Natural killer cell treated with Interleukin-12 subunit alpha and Interleukin-12 subunit beta and Interleukin-15 and Interleukin-18, amount 100 ng/mL, for 72 hours (primary cell): ENCODE results near the gene WDR3. TPM values are rescaled to one million over a fixed set of nuclear protein-coding genes. Genes with fewer than 3 reads are reported as not detected.

Experiments
- ATAC-seq, 2 donors: fragments of 150-1000 bp; cut with Tn5 transposase in 1 of 2; sonication (Bioruptor Pico), chemical (Tn5 transposase) in 1 of 2; 2 replicates each; pipeline ENCODE4 v1.10.0; 2021
- DNase-seq: peaks from one replicate; pipeline ENCODE4 v3.0.0; 2022; ENCODE audit warnings: low spot score
- H3K27ac Mint-ChIP-seq, 2 donors: 1 replicate in 1 of 2; 2 replicates in 1 of 2; pipeline ENCODE4 v1.8.0; 2022; ENCODE audit warnings: mixed read lengths in 2 of 2, mild to moderate bottlenecking in 1 of 2, moderate library complexity in 1 of 2
- H3K27me3 Mint-ChIP-seq, 2 donors: 1 replicate in 1 of 2; 2 replicates in 1 of 2; pipeline ENCODE4 v1.8.0; 2022; ENCODE audit warnings: mixed read lengths in 2 of 2
- H3K36me3 Mint-ChIP-seq: one replicate; pipeline ENCODE4 v1.8.0; 2022; ENCODE audit warnings: mixed read lengths
- H3K4me1 Mint-ChIP-seq, 2 donors: 1 replicate in 1 of 2; 2 replicates in 1 of 2; pipeline ENCODE4 v1.8.0; 2022; ENCODE audit warnings: low read depth in 2 of 2, mixed read lengths in 2 of 2, mild to moderate bottlenecking in 1 of 2
- H3K4me3 Mint-ChIP-seq: one replicate; pipeline ENCODE4 v1.8.0; 2022; ENCODE audit warnings: mixed read lengths
- H3K9me3 Mint-ChIP-seq: 2 replicates; pipeline ENCODE4 v1.8.0; 2022; ENCODE audit warnings: mixed read lengths
- total RNA-seq, 2 donors: library from RNA; stranded (reverse); gene quantifications; one replicate each; pipeline ENCODE4 v1.2.3, GENCODE V29; 2022

Gene WDR3
- 10 to 100 TPM; 40.1 to 44.8 TPM for total RNA-seq

- peak within 1 kb of the TSS; percentile 83 to 88 for H3K27ac Mint-ChIP-seq
- peak; percentile 98 to 99 for ATAC-seq
- H3K4me3 Mint-ChIP-seq = peak within 1 kb of the TSS; percentile 99
- no peaks in the 10 kb centered on the region for H3K9me3 Mint-ChIP-seq
- peak; percentile 97 for DNase-seq
- H3K4me1 Mint-ChIP-seq = peaks cover 42 to 51% of the 10 kb centered on the region in 2 donors
- peaks cover 5% of the 10 kb centered on the region for H3K36me3 Mint-ChIP-seq
- H3K27me3 Mint-ChIP-seq = no peaks in the 10 kb centered on the region
Measured at GRCh38 chr1:117929343-117930172, at the start of gene WDR3, which contains the start of gene GDAP2. Gene WDR3, plus strand, starts transcription at chr1:117929739. Its CDS starts 3,581 bp downstream, at chr1:117933320. Gene GDAP2, minus strand, starts transcription at chr1:117929621. Its CDS starts 9,264 bp downstream, at chr1:117920357.

GRCh38 chr1:117883616-117884015, 45.9 kb upstream of the WDR3 start:
- DNase-seq (no peak), ATAC-seq (no peak)
- Mint-ChIP-seq H3K4me1 (peaks cover 4 to 5% of the 10 kb centered on the region in 2 donors), H3K27ac (no peak overlapping the region), H3K27me3 (no peaks in the 10 kb centered on the region), H3K36me3 (peaks cover 7% of the 10 kb centered on the region), H3K9me3 (no peaks in the 10 kb centered on the region), H3K4me3 (no peak overlapping the region)

- DNase-seq = no peak
- no peaks in the 10 kb centered on the region for H3K36me3 Mint-ChIP-seq
- no peaks in the 10 kb centered on the region for H3K9me3 Mint-ChIP-seq
- no peaks in the 10 kb centered on the region for H3K27me3 Mint-ChIP-seq
- peak overlapping the region in 1 of 2 donors; percentile 48 for H3K27ac Mint-ChIP-seq
- peaks cover 4 to 5% of the 10 kb centered on the region in 2 donors for H3K4me1 Mint-ChIP-seq
- H3K4me3 Mint-ChIP-seq = no peak overlapping the region
- no peak for ATAC-seq
Measured at GRCh38 chr1:117886101-117886795, 43.3 kb upstream of the WDR3 start.

GRCh38 chr1:117890452-117890851, 39.1 kb upstream of the WDR3 start:
- DNase-seq (no peak), ATAC-seq (no peak)
- no peak overlapping the region for H3K4me3 Mint-ChIP-seq
- peaks cover 6% of the 10 kb centered on the region in 2 donors for H3K4me1 Mint-ChIP-seq
- H3K9me3 Mint-ChIP-seq = no peaks in the 10 kb centered on the region
- no peak overlapping the region for H3K27ac Mint-ChIP-seq
- peaks cover 1% of the 10 kb centered on the region for H3K36me3 Mint-ChIP-seq
- no peaks in the 10 kb centered on the region for H3K27me3 Mint-ChIP-seq

GRCh38 chr1:117892512-117892911, 37.0 kb upstream of the WDR3 start:
- Mint-ChIP-seq H3K36me3 (peaks cover 6% of the 10 kb centered on the region), H3K9me3 (no peaks in the 10 kb centered on the region), H3K27ac (no peak overlapping the region), H3K27me3 (no peaks in the 10 kb centered on the region), H3K4me1 (peaks cover 3 to 5% of the 10 kb centered on the region in 2 donors), H3K4me3 (no peak overlapping the region)
- no peak for ATAC-seq
- DNase-seq = no peak

- no peak for ATAC-seq
- peaks cover 6% of the 10 kb centered on the region for H3K36me3 Mint-ChIP-seq
- H3K9me3 Mint-ChIP-seq = no peaks in the 10 kb centered on the region
- H3K4me1 Mint-ChIP-seq = peaks cover 3 to 5% of the 10 kb centered on the region in 2 donors
- no peak for DNase-seq
- H3K27ac Mint-ChIP-seq = no peak overlapping the region
- no peak overlapping the region for H3K4me3 Mint-ChIP-seq
- H3K27me3 Mint-ChIP-seq = no peaks in the 10 kb centered on the region
Measured at GRCh38 chr1:117894078-117894477, 35.5 kb upstream of the WDR3 start.

- Mint-ChIP-seq H3K4me3 (no peak overlapping the region), H3K27ac (no peak overlapping the region), H3K27me3 (no peaks in the 10 kb centered on the region), H3K4me1 (peaks cover 5 to 7% of the 10 kb centered on the region in 2 donors), H3K9me3 (no peaks in the 10 kb centered on the region), H3K36me3 (peaks cover 6% of the 10 kb centered on the region)
- peak; percentile 73 for DNase-seq
- ATAC-seq = peak; percentile 64 to 71
Measured at GRCh38 chr1:117895482-117896114, 33.9 kb upstream of the WDR3 start.

- Mint-ChIP-seq H3K9me3 (no peaks in the 10 kb centered on the region), H3K27ac (no peak overlapping the region), H3K4me3 (no peak overlapping the region), H3K4me1 (peaks cover 5 to 7% of the 10 kb centered on the region in 2 donors), H3K36me3 (peaks cover 18% of the 10 kb centered on the region), H3K27me3 (no peaks in the 10 kb centered on the region)
- ATAC-seq = no peak
- DNase-seq = no peak
Measured at GRCh38 chr1:117897551-117897950, 32.0 kb upstream of the WDR3 start.

- no peak for ATAC-seq
- no peak overlapping the region for H3K4me3 Mint-ChIP-seq
- no peaks in the 10 kb centered on the region for H3K9me3 Mint-ChIP-seq
- H3K4me1 Mint-ChIP-seq = peaks cover 6 to 7% of the 10 kb centered on the region in 2 donors
- H3K36me3 Mint-ChIP-seq = peaks cover 27% of the 10 kb centered on the region
- H3K27ac Mint-ChIP-seq = peak overlapping the region in 1 of 2 donors; percentile 73
- no peak for DNase-seq
- H3K27me3 Mint-ChIP-seq = no peaks in the 10 kb centered on the region
Measured at GRCh38 chr1:117899801-117900200, 29.7 kb upstream of the WDR3 start.

- DNase-seq (no peak), ATAC-seq (no peak)
- H3K9me3 Mint-ChIP-seq = no peaks in the 10 kb centered on the region
- H3K4me3 Mint-ChIP-seq = no peak overlapping the region
- H3K36me3 Mint-ChIP-seq = peaks cover 36% of the 10 kb centered on the region
- no peaks in the 10 kb centered on the region for H3K27me3 Mint-ChIP-seq
- H3K4me1 Mint-ChIP-seq = peaks cover 8 to 10% of the 10 kb centered on the region in 2 donors
- no peak overlapping the region for H3K27ac Mint-ChIP-seq
Measured at GRCh38 chr1:117902944-117903343, 26.6 kb upstream of the WDR3 start.

- ATAC-seq = no peak
- Mint-ChIP-seq H3K27me3 (no peaks in the 10 kb centered on the region), H3K4me3 (no peak overlapping the region), H3K9me3 (no peaks in the 10 kb centered on the region), H3K4me1 (peaks cover 8 to 10% of the 10 kb centered on the region in 2 donors), H3K36me3 (peaks cover 37% of the 10 kb centered on the region), H3K27ac (peak overlapping the region in 1 of 2 donors; percentile 1)
- no peak for DNase-seq
Measured at GRCh38 chr1:117904485-117904884, 25.1 kb upstream of the WDR3 start.

- Mint-ChIP-seq H3K4me3 (no peak overlapping the region), H3K36me3 (peaks cover 37% of the 10 kb centered on the region), H3K27ac (peak overlapping the region in 1 of 2 donors; percentile 1), H3K4me1 (peaks cover 8 to 10% of the 10 kb centered on the region in 2 donors), H3K9me3 (no peaks in the 10 kb centered on the region), H3K27me3 (no peaks in the 10 kb centered on the region)
- DNase-seq (no peak), ATAC-seq (no peak)
Measured at GRCh38 chr1:117905019-117905418, 24.5 kb upstream of the WDR3 start.

- Mint-ChIP-seq H3K27ac (no peak overlapping the region), H3K27me3 (no peaks in the 10 kb centered on the region), H3K9me3 (no peaks in the 10 kb centered on the region), H3K4me3 (no peak overlapping the region), H3K36me3 (peaks cover 47% of the 10 kb centered on the region), H3K4me1 (peaks cover 15 to 18% of the 10 kb centered on the region in 2 donors)
- DNase-seq (no peak), ATAC-seq (no peak)
Measured at GRCh38 chr1:117911051-117911450, 18.5 kb upstream of the WDR3 start.
